AG04450 (cell line): ENCODE measurements around the gene SLC44A1. TPM values are rescaled to one million over a fixed set of nuclear protein-coding genes. Genes with fewer than 3 reads are reported as not detected.

Experiments used
- CTCF ChIA-PET: fragments of 300-600, 350-600 bp; formaldehyde crosslinking; extraction: SDS; loops from one replicate; lab custom pipeline; 2022; ENCODE audit warnings: antibody characterized with exemption, inconsistent platforms; lab: Charles Lee
- POLR2A ChIA-PET: fragments of 350-600 bp; formaldehyde crosslinking; extraction: SDS; loops from one replicate; lab custom pipeline; 2021; ENCODE audit warnings: antibody characterized with exemption, inconsistent platforms; lab: Yijun Ruan, JAX
- DNase-seq: peaks from one replicate; pipeline ENCODE4 v3.0.0-alpha.2; 2011; ENCODE audit warnings: low read depth, low spot score
- H3K27ac ChIP-seq: one replicate; pipeline ENCODE4 v1.5.1; 2012; ENCODE audit warnings: low read depth, low read length, control low read depth
- H3K27me3 ChIP-seq: one replicate; pipeline ENCODE4 v1.6.0; 2012; ENCODE audit warnings: low read length; ENCODE audit not compliant: control insufficient read depth, insufficient read depth
- H3K4me3 ChIP-seq: 2 replicates; pipeline ENCODE4 v1.5.1; 2011; ENCODE audit warnings: mild to moderate bottlenecking, low read depth, low read length, control low read depth
- H3K9me3 ChIP-seq: 2 replicates; pipeline ENCODE4 v1.5.1; 2012; ENCODE audit warnings: low read length; ENCODE audit not compliant: control insufficient read depth, insufficient read depth
- CTCF ChIP-seq: IDR thresholded peaks from 2 replicates; pipeline ENCODE4 v1.5.1; 2011; ENCODE audit warnings: low read depth, low read length, control low read depth, inconsistent platforms
- polyA plus RNA-seq: library from polyadenylated mRNA; depleted of rRNA; stranded (reverse); fragments of >200 nt; gene quantifications from 2 replicates; pipeline ENCODE4 v1.2.3, GENCODE V29; 2011

SLC44A1 gene
- polyA plus RNA-seq, 1 experiment: 15.6 TPM

- no peaks in the 10 kb centered on the region for H3K27me3 ChIP-seq
- H3K4me3 ChIP-seq: no peak overlapping the region
- POLR2A ChIA-PET: no interaction called here
- TF ChIP-seq CTCF: no peak
- H3K9me3 ChIP-seq: no peaks in the 10 kb centered on the region
- CTCF ChIA-PET: interaction anchor here (1.3 kb wide), 1 partner anchor 445 kb away, joined by 3 read pairs; no protein-coding TSS in a partner anchor
- H3K27ac ChIP-seq: no peak overlapping the region
- no peak for DNase-seq
Observed at GRCh38 chr9:105308461-105309341, 64.2 kb downstream of the SLC44A1 start.

GRCh38 chr9:105309531-105309931, 65.1 kb downstream of the SLC44A1 start:
- no peak overlapping the region for H3K4me3 ChIP-seq
- no peaks in the 10 kb centered on the region for H3K27me3 ChIP-seq
- TF ChIP-seq CTCF: no peak
- no peaks in the 10 kb centered on the region for H3K9me3 ChIP-seq
- CTCF ChIA-PET: interaction anchor here (1.3 kb wide), 1 partner anchor 446 kb away, joined by 3 read pairs; no protein-coding TSS in a partner anchor
- H3K27ac ChIP-seq: no peak overlapping the region
- POLR2A ChIA-PET: no interaction called here
- no peak for DNase-seq

GRCh38 chr9:105311306-105311705, 66.9 kb downstream of the SLC44A1 start:
- CTCF ChIA-PET: no interaction called here
- Histone ChIP-seq H3K27ac (no peak overlapping the region), H3K27me3 (no peaks in the 10 kb centered on the region), H3K4me3 (no peak overlapping the region), H3K9me3 (no peaks in the 10 kb centered on the region)
- POLR2A ChIA-PET: no interaction called here
- TF ChIP-seq CTCF: no peak
- DNase-seq: no peak

- Histone ChIP-seq H3K9me3 (no peaks in the 10 kb centered on the region), H3K27me3 (no peaks in the 10 kb centered on the region), H3K4me3 (no peak overlapping the region), H3K27ac (no peak overlapping the region)
- ChIA-PET CTCF (no interaction called here), POLR2A (no interaction called here)
- no peak for DNase-seq
- TF ChIP-seq CTCF: no peak
Observed at GRCh38 chr9:105313238-105313637, 68.8 kb downstream of the SLC44A1 start.

GRCh38 chr9:105316703-105317102, 72.3 kb downstream of the SLC44A1 start:
- CTCF ChIA-PET: no interaction called here
- POLR2A ChIA-PET: no interaction called here
- TF ChIP-seq CTCF: no peak
- DNase-seq: no peak
- H3K27me3 ChIP-seq: no peaks in the 10 kb centered on the region
- no peaks in the 10 kb centered on the region for H3K9me3 ChIP-seq
- no peak overlapping the region for H3K4me3 ChIP-seq
- H3K27ac ChIP-seq: no peak overlapping the region
